Retinal pigment epithelial cell (primary cell): ENCODE measurements around the gene DEPDC1B.
"Not testable (repeated sequence)": the region's sequence is repeated elsewhere in the genome, so short reads cannot be mapped to it uniquely, and the experiment has no call there.

Source experiments
- DNase-seq: peaks from one replicate; pipeline ENCODE4 v3.0.0-alpha.2; 2010; ENCODE audit warnings: low read depth
- H3K4me3 ChIP-seq: 2 replicates; pipeline ENCODE4 v1.5.1; 2011; ENCODE audit warnings: mild to moderate bottlenecking, low read length, control low read depth, moderate library complexity
- TF ChIP-seq, protein P1 (sequence below): conservative IDR thresholded peaks from 2 replicates; pipeline ENCODE4 v1.5.1; 2011; ENCODE audit warnings: low read depth, low read length, control low read depth, inconsistent platforms

The DEPDC1B gene

DNA sequence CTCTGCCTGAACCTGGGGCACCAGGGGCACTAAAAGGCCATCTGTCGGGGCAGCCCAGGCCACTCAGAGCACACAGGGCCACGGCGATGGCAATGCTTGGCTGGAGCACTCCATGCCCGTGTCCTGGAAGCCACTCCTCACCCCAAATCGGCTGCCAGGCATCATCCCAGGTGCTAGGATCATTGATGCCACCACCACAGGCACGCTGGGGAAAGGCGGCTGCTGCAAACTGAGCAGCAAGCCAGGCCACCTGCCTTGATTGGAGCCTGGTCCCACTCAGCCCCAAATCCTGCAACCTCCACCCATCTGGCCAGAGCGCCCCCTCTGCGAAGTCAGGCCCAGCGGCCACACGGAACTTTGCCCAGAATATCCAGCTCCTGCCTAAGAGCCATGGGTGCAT lies 67.8 kb downstream of the DEPDC1B start:
- no peak for DNase-seq
- no peak overlapping the region for H3K4me3 ChIP-seq
- TF ChIP-seq, protein P1, sequence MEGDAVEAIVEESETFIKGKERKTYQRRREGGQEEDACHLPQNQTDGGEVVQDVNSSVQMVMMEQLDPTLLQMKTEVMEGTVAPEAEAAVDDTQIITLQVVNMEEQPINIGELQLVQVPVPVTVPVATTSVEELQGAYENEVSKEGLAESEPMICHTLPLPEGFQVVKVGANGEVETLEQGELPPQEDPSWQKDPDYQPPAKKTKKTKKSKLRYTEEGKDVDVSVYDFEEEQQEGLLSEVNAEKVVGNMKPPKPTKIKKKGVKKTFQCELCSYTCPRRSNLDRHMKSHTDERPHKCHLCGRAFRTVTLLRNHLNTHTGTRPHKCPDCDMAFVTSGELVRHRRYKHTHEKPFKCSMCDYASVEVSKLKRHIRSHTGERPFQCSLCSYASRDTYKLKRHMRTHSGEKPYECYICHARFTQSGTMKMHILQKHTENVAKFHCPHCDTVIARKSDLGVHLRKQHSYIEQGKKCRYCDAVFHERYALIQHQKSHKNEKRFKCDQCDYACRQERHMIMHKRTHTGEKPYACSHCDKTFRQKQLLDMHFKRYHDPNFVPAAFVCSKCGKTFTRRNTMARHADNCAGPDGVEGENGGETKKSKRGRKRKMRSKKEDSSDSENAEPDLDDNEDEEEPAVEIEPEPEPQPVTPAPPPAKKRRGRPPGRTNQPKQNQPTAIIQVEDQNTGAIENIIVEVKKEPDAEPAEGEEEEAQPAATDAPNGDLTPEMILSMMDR, result no peak

DNA sequence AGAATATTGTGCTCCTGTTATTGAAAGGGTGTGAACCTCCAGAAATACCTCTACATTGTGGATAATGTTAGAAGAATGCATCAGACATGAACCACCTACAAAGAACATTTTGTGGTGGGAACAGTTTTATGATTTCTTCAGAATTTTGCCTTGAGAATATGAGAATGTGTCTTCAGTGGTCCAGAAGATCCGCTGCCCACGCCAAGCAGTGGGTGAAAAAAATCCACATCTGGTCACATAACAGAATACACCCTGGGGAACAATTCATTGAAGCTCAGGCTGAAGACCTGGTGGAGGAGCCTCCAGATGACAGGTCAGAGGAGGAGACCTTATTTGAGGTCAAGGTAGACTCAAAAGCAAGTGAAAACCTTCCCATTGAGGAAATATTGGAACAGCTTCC lies 69.1 kb downstream of the DEPDC1B start:
- TF ChIP-seq, protein P1, result no peak
- no peak for DNase-seq
- H3K4me3 ChIP-seq, result no peak overlapping the region

- no peak for DNase-seq
- TF ChIP-seq, protein P1, result no peak
- H3K4me3 ChIP-seq, result no peak overlapping the region
Measured at GRCh38 chr5:60630179-60630578, 69.8 kb downstream of the DEPDC1B start.

DNA sequence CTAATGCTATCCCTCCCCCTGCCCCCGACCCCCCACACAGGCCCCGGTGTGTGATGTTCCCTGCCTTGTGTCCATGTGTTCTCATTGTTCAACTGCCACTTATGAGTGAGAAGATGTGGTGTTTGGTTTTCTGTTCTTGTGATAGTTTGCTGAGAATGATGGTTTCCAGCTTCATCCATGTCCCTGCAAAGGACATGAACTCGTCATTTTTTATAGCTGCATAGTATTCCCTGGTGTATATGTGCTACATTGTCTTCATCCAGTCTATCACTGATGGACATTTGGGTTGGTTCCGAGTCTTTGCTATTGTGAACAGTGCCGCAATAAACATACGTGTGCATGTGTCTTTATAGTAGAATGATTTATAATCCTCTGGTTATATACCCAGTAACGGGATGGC lies 75.1 kb downstream of the DEPDC1B start:
- not testable (repeated sequence) for H3K4me3 ChIP-seq

GRCh38 chr5:60620752-60621151 lies 79.2 kb downstream of the DEPDC1B start:
- DNase-seq, H3K4me3 ChIP-seq: not testable (repeated sequence)

More for the DNA sequence above, 75.1 kb downstream of the DEPDC1B start:
- not testable (repeated sequence) for DNase-seq

- TF ChIP-seq, protein P1, result no peak
- H3K4me3 ChIP-seq, result no peak overlapping the region
- DNase-seq, result no peak
Measured at GRCh38 chr5:60613826-60614225, 86.1 kb downstream of the DEPDC1B start.

GRCh38 chr5:60611099-60611740 lies 88.7 kb downstream of the DEPDC1B start:
- TF ChIP-seq, protein P1, result no peak
- DNase-seq, result no peak
- no peak overlapping the region for H3K4me3 ChIP-seq

DNA sequence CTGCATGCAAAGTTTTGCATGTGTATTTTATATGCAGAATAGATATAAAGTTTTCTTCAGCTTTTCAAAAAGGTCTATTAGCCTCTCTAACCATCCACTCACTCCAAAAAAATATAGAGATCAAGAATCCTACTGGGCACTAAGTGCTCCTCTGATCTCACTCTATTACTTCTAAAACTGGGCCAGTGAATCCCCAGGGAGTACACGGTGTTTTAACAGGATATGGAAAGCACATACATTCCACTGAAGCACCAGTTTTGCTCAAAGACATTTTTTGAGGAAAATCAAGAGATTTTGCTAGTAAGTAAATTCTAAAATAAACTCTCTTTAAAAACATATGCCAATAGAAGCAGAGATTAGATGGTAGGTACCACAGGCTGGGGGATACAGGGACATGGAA lies 95.2 kb downstream of the DEPDC1B start:
- no peak for DNase-seq
- H3K4me3 ChIP-seq, result no peak overlapping the region
- TF ChIP-seq, protein P1, result no peak
